ENCODE results near the gene PDZD7.
A peak's percentile ranks its signal among the peaks of the same experiment; 100 is the strongest.

PDZD7 gene

DNA sequence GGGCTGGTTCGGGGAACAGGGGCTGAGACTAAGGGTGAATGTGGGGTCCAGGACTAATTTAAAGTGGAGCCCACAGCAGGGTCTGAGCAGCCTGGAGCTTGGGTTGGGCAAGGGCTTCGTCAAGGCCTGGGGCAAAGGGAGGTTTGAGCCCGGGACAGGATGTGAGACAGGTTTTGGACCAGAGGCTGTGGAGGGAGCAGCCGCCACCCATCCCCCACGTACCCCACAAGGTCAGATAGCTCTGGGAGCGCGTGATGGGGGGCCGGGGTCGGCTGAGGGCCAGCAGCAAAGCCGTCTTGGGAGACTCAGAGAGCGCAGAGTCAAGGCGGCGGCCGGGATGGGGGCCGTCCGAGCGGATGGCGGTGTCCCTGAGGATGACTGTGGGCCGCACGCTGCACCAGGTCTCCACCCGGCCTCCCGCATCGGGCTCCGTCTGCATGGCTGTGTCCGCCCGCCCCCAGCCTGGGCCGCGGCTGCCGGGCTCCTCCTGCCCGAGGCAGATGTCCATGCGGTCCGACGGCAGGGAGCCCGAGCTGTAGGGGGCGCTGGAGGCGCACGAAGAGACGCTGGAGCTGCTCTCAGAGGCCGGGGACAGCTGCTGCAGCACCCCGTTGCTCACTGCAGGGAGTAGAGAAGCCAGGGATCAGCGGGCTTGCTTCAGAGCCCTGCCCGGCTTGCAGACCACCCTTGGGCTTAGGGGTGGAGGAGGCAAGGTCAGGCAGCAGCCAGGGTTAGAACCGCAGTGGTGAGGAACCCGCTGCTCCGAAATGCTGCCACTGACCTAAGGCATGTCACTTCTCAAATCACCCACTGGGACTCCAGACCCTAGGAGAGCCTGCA lies 12.1 kb downstream of the PDZD7 start:
- DNase-seq (ENCODE audit: low read depth): peak; percentile 47

DNA sequence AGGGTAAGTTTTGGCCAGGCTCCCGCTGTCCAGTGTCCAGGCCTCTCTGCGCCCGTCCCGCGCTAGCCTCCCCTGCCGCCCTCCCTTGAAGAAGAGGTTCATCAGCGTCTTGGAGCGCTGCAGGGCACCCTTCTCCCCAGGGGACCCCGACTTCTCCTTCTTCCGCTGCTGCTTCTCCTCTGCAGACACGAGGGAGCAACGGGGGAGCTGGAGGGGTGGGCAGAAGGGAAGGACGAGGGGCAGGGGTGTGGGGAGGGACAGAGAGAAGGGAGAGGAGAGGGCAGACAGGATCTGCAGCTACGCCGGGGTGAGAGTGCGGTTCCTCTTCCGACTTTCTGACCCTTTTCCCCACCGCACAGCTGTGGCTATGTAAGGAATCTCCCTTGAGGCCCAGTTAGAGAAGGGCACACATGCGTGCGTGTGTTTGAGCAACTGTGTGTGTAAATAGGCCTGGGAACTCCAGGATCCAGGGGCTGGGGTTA lies 12.8 kb downstream of the PDZD7 start:
- no peak for DNase-seq (ENCODE audit: low read depth)

DNA sequence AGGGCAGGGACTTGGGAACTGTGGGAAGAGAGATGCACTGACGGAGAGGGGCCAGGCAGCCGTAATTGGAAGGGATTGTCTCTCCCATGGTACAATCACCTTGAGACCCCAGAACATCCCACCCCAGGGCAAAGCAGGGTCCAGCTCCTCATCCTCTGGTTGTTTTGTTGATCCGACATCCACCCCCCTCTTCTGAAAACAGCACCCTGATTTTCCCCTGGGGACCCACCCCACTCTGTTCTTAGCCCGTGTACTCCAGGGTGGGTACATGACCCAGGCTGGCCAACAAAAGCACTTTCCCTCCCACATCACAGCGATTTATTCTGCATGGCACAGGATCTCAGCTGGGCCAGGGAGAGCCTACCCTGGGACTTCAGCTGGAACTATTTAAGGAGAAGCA lies 14.1 kb downstream of the PDZD7 start:
- no peak for DNase-seq (ENCODE audit: low read depth)

- DNase-seq (ENCODE audit: low read depth): no peak
These were observed 15.4 kb downstream of the PDZD7 start for GRCh38 chr10:101015582-101015973.

DNA sequence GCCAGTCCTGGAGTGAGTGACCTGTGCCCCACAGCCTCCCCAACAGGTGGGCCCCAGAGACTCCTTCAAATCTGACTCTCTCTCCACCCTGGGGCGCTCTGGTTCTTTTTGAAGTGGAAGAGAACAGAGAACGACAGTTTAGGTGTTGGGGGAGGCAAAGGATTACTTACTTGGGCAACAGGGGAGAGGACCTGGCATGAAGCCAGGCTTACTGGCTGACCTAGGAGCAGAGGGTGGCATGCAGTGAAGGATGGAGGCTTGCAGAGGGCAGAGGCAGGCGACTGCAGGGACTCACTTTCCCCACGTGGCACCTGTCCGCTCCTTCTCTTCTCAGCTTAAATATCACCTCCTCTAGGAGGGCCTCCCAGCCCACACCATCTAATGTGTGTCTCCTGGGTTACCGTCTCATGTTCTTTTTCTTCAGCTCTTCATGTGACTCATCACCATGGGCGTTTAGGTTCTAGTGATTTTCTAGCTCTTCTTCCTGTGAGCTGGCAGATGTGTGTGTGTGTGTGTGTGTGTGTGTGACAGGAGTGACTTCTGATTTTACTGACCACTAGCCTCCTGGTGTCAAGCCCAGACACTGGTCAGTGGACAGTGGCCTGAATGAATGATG lies 15.9 kb downstream of the PDZD7 start:
- no peak for DNase-seq (ENCODE audit: low read depth)

GRCh38 chr10:101014230-101014884 lies 16.6 kb downstream of the PDZD7 start:
- peak; percentile 59 for DNase-seq (ENCODE audit: low read depth)

- DNase-seq (ENCODE audit: low read depth): no peak
These were observed 17.5 kb downstream of the PDZD7 start for GRCh38 chr10:101013365-101013825.

DNA sequence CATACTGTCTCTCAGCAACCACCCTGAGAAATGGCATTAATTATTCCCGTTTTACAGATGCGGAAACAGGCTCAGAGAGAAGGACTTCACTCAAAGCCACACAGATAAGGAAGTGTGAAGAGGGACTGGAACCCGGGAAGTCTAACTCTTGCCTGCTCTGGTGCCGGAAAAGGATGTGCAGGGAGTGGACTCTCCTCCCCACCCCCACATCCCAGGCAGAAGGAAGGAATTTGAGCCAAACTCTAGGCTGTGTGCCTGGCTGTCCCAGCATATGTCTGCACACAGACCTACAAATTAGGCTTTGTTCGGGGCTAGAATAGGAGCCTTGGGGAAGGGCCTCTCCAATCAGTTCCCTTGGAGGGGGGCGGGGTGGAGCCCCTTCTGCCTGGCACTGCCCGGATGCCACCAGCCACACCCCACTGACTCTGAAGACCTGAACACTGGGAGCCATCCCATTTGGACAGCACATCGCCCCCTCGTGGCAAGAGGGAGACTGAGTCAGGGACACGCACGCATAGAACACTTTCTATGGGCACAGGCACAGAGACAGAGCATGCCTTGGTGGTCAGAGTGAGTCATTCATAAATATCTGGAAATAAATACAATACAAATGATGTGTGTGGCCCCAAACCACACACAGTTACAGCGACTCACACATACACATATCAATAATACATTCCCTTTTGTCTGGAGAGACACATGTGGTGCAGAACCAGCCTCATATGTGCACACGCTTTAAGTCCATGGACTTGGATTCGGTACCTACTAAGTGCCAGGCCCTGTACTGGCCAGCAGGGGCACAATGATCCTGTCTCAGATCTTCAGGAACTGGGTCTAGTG lies 18.2 kb downstream of the PDZD7 start:
- peak; percentile 59 for DNase-seq (ENCODE audit: low read depth)

GRCh38 chr10:101011517-101012423 lies 19.2 kb downstream of the PDZD7 start:
- DNase-seq (ENCODE audit: low read depth): no peak

DNA sequence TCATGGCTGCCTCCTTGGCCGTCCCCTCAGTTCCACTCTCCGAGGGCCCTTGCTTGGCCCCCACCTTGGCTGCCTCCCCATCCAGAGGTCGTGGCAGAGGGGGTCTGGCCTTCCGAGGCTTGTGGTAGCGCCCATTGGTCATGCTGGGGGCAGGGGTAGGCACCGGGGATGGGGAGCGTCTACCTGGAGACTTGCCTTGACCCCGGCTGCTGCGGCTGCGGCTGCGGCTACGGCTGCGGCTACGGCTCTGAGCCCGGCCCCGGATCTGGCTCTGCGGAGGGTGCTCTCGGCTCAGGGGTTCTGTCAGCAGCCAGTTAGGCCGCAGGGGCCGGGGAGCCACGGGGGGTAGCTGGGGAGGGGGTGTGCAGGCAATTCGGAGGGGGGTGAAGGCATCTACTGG lies 20.6 kb downstream of the PDZD7 start:
- no peak for DNase-seq (ENCODE audit: low read depth)

DNA sequence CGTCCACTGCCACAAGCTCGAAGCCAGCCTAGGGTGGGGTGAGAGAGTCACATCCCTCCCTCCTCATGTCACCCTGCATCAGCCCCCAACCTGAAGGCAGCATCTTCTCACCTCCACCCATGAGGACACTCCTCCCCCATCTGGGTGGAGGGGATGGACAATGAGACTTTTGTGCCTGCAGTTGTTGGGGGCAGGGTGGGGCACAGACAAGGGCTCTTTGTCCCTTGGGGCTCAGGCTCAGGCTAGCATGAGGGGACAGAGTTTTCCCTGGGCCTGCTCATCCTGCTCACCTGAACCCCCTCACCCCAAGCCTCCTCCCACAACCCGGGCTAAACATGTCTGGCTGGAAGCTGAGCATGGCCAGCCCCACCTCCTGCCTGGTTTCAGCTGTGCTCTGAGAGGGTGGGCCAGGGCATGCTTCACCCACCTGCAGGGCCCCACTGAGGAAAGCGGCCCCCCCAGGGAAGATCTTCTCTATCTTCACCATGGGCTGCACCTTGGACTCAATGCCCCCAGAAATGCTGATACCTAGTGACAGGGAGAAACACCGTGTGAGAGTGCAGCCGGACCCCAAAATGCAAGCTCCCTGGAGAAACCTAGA lies 22.0 kb downstream of the PDZD7 start:
- DNase-seq (ENCODE audit: low read depth): no peak

DNA sequence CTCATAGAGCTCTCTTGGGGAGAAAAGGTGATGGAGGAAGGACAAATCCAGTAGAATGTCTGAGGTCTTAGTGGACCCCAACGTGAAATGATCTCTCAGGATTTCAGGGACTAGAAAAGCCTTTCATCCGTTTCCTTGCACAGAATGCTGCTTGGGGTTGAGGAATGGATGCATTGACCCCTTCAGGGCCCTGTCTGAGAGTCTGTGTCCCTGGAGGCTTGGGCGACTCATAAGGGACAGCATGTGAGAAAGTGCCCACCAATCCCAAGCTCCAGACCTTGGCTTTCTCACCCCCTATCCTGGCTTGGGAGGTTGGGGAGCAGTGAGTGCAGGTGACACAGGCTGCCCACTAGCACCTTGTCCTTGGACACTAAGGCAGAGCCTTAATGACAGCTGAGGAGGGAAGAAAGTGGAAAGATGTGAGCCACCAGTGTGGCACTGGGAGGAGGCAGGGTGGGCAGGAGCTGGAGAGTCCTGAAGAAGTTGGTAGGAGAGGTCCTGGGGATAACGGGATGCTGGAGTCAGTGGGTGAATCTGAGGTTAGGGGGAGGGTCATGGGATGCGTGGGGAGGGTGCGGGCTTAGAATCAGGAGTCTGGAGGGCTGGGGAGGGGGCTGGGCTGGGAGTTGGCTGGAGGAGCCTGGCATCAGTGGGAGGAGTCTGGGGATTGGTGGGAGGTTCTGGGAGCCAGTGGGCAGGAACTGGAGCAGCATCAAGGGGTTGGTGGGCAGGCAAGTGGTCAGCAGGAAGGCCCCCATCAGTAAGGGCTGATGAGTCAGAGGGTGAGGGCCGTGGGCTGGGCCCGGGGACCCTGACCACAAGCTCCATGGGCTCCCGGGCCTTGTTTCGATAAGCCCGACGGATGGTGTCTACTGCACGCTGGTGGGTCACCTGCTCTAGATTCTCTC lies 22.8 kb downstream of the PDZD7 start:
- DNase-seq (ENCODE audit: low read depth): no peak

- DNase-seq (ENCODE audit: low read depth): no peak
These were observed 23.7 kb downstream of the PDZD7 start for GRCh38 chr10:101007099-101007711.

- no peak for DNase-seq (ENCODE audit: low read depth)
These were observed 24.3 kb downstream of the PDZD7 start for GRCh38 chr10:101006593-101007098.

DNA sequence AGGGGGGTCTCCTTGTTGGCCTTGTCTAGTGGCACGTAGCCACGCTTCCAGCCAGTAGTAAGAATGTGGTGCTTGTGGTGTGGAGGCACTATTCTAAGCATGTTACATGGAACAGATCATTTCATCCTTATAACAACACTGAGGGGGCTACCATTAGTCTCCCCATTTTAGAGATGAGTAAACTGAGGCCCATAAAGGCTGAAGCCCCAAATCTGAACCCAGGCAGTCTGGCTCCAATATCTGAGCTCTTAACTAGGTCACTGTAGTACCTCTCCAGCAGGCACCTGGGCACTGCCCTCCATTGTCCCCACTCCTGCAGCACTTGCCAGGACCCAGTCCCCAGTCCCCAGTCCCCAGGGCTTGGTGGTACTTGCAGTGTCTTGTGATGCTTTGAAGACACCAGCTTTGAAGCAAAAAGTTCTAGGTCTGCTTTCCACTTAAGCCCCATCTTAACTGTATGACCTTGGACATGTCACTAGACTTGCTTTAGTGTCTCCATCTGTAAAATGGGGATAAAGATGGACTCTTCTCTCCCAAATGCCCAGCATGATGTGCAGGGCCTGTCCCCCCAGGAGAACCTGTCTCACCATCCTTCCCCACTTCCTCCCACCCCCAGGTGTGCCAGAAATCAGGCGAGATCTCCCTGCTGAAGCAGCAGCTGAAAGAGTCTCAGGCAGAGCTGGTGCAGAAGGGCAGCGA lies 24.9 kb downstream of the PDZD7 start:
- DNase-seq (ENCODE audit: low read depth): no peak

GRCh38 chr10:101005361-101005760 lies 25.6 kb downstream of the PDZD7 start:
- no peak for DNase-seq (ENCODE audit: low read depth)

DNA sequence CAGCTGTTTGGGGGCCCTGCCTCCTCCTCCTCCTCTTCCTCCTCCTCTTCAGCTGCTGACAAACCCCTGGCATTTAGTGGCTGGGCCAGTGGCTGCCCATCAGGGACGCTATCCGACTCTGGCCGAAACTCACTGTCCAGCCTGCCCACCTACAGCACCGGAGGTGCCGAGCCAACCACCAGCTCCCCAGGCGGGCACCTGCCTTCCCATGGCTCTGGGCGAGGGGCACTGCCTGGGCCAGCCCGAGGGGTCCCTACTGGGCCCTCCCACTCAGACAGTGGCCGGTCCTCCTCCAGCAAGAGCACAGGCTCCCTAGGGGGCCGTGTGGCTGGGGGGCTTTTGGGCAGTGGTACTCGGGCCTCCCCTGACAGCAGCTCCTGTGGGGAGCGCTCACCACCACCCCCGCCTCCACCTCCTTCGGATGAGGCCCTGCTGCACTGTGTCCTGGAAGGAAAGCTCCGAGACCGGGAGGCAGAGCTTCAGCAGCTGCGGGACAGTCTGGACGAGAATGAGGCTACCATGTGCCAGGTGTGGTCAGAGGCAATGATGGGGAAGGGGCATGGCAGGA lies 27.2 kb downstream of the PDZD7 start:
- DNase-seq (ENCODE audit: low read depth): no peak

DNA sequence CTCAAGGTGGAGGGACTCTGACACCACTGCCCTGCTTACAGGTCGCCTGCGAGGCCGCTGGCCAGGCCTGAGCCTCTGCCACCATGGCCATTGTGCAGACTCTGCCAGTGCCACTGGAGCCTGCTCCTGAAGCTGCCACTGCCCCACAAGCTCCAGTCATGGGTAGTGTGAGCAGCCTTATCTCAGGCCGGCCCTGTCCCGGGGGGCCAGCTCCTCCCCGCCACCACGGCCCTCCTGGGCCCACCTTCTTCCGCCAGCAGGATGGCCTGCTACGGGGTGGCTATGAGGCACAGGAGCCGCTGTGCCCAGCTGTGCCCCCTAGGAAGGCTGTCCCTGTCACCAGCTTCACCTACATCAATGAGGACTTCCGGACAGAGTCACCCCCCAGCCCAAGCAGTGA lies 28.5 kb downstream of the PDZD7 start:
- no peak for DNase-seq (ENCODE audit: low read depth)
